ENCODE measurements around the gene MPC2.
"Not testable (repeated sequence)": the region's sequence is repeated elsewhere in the genome, so short reads cannot be mapped to it uniquely, and the experiment has no call there.

The MPC2 gene

DNA sequence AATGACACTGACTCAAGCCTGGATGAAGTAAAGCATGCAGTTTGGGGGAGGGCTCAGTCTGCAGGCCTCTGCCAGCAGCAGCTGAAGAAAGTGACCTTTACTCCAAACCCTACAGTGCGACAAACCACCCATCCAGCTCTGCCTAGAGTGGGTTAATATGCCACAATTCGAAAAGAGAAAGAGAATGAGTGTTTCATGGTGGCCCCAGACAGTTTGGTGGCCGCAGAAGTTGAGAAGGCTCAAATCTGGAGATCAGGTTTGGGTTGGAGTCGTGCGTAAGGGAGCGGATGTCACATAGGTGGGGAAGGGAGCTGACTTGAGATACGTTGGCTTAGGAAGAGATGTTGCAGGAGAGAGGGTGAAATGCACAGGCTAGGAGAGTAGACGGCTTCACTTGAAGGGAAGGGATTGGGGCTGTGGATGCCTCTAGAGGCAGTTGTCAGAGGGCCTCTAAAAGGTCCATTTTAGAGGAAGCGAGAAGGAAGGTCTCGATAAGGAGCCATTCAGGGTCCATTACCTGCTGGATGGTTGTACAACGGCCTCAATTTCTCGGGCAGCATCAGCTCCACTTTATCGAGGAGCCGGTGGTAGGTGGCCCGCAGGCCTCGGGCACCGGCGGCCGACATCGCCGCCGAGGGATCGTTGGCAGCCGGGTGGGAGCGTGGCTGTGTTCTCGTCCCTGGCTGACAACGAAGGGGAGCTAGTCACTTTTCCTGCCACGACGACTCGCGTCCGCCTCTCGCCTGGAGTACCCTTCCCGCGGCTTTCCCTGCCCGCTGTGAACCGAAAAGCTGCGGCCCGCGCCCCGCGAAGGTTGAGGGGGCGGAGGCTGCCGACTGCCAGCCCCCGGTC lies 1.4 kb downstream of the MPC2 start:
- DNase-seq (ENCODE audit: low read depth, low spot score) = peak; percentile 30
- Histone ChIP-seq H3K4me1 (ENCODE audit: insufficient read depth, insufficient read length) (no peaks in the 10 kb centered on the region), H3K4me3 (ENCODE audit: insufficient read length, low read depth) (peak overlapping the region; percentile 81)

DNA sequence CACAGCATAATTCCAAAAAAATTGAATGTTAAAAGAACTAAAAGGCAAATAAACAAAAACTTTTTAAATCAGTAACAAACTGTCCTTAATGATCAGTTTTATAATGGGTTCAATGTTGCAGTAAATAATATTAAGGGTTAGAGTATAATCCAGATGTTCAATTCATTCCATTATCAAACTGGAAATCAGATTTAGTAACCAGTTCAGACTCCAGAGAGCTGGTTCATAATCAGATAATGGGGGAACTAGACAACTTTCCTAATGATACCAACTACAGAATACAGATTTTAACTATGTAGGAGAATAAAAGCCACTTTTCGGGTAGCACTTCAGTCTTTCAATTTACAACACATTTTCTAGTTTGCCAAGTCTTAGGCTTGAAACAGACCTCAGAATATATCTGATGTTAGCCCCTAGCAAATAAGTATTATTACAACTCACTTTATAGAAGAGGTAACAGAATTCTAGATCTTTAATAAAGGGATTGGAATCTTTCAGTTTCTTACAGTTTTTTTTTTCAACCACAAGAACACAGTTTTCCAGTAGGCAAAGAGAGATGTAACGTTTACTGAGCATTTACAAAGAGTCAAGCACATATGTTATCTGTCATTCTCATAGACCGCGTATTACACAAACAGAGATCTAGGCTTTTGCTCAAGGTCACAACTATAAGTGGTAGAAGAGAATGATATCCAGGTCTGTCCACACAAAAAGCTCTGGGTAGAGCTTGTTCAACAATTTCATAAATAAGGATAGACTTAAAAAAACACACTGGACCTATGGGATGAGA lies 2.3 kb downstream of the MPC2 start:
- H3K27me3 ChIP-seq (ENCODE audit: insufficient read depth, insufficient read length) = no peaks in the 10 kb centered on the region
- no peaks in the 10 kb centered on the region for H3K9me3 ChIP-seq (ENCODE audit: insufficient read depth, low read length)
- peak overlapping the region; percentile 81 for H3K4me3 ChIP-seq (ENCODE audit: insufficient read length, low read depth)
- no peak for DNase-seq (ENCODE audit: low read depth, low spot score)
- no peaks in the 10 kb centered on the region for H3K4me1 ChIP-seq (ENCODE audit: insufficient read depth, insufficient read length)
- H3K36me3 ChIP-seq (ENCODE audit: insufficient read depth, insufficient read length, low read length) = no peaks in the 10 kb centered on the region
- TF ChIP-seq YY1 (IDR thresholded peaks at IDR 0.05; ENCODE audit: insufficient read depth, insufficient read length) (no peak), SUZ12 (IDR thresholded peaks at IDR 0.05; ENCODE audit: extremely low read depth, insufficient read depth, insufficient read length) (no peak), ZNF274 (IDR thresholded peaks at IDR 0.05; ENCODE audit: low read depth, low read length) (no peak)
- peak overlapping the region; percentile 92 for H3K9ac ChIP-seq (ENCODE audit: insufficient read length, low read depth)

More for the DNA sequence above, 1.4 kb downstream of the MPC2 start:
- no peaks in the 10 kb centered on the region for H3K27me3 ChIP-seq (ENCODE audit: insufficient read depth, insufficient read length)
- peak overlapping the region; percentile 92 for H3K9ac ChIP-seq (ENCODE audit: insufficient read length, low read depth)
- TF ChIP-seq ZNF274 (IDR thresholded peaks at IDR 0.05; ENCODE audit: low read depth, low read length) (no peak), SUZ12 (IDR thresholded peaks at IDR 0.05; ENCODE audit: extremely low read depth, insufficient read depth, insufficient read length) (no peak), YY1 (IDR thresholded peaks at IDR 0.05; ENCODE audit: insufficient read depth, insufficient read length) (no peak)
- H3K9me3 ChIP-seq (ENCODE audit: insufficient read depth, low read length) = no peaks in the 10 kb centered on the region
- no peaks in the 10 kb centered on the region for H3K36me3 ChIP-seq (ENCODE audit: insufficient read depth, insufficient read length, low read length)

DNA sequence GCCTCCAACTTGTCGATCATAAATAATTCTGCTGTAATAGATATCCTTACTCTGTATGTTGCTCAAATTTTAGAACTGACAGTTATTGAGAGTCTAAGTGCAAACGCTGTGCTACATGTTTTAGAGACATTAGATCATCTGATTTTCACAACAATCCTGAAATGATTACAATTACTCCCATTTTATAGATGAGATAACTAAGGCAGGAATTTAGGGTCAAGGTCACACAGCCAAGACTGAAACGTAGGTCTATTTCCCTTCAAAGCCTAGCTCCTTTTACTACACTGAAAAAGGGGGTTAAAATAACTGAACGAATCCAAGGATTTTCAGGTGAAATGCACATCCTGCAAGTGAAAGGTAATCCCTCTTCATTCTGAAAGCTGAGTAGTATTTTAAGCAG lies 3.1 kb downstream of the MPC2 start:
- Histone ChIP-seq H3K27me3 (ENCODE audit: insufficient read depth, insufficient read length) (no peaks in the 10 kb centered on the region), H3K9ac (ENCODE audit: insufficient read length, low read depth) (no peak overlapping the region), H3K9me3 (ENCODE audit: insufficient read depth, low read length) (no peaks in the 10 kb centered on the region), H3K4me1 (ENCODE audit: insufficient read depth, insufficient read length) (no peaks in the 10 kb centered on the region), H3K4me3 (ENCODE audit: insufficient read length, low read depth) (no peak overlapping the region), H3K36me3 (ENCODE audit: insufficient read depth, insufficient read length, low read length) (no peaks in the 10 kb centered on the region)
- no peak for DNase-seq (ENCODE audit: low read depth, low spot score)
- TF ChIP-seq YY1 (IDR thresholded peaks at IDR 0.05; ENCODE audit: insufficient read depth, insufficient read length) (no peak), SUZ12 (IDR thresholded peaks at IDR 0.05; ENCODE audit: extremely low read depth, insufficient read depth, insufficient read length) (no peak)

DNA sequence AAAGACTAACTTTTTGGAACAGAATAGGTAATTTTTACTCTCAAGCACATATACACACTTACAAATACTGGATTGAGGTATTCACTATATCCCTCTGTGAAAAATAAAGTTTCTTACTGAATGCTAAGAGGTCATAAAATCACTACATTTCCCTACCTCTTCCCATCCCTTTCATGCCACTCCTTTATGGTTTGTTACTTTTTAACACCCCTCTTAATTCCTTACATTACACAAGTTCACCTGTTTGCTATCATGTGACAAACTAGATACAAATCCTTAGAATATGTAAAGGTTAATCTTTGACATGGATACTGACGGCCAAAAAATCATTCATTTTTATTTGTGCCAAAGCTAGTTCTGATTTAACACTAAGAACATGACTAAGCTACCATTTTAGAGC lies 7.1 kb downstream of the MPC2 start:
- H3K36me3 ChIP-seq (ENCODE audit: insufficient read depth, insufficient read length, low read length) = no peaks in the 10 kb centered on the region
- H3K9me3 ChIP-seq (ENCODE audit: insufficient read depth, low read length) = no peaks in the 10 kb centered on the region
- no peak for DNase-seq (ENCODE audit: low read depth, low spot score)
- H3K4me1 ChIP-seq (ENCODE audit: insufficient read depth, insufficient read length) = no peaks in the 10 kb centered on the region
- TF ChIP-seq ZNF274 (IDR thresholded peaks at IDR 0.05; ENCODE audit: low read depth, low read length) = no peak
- no peak for TF ChIP-seq YY1 (IDR thresholded peaks at IDR 0.05; ENCODE audit: insufficient read depth, insufficient read length)
- TF ChIP-seq SUZ12 (IDR thresholded peaks at IDR 0.05; ENCODE audit: extremely low read depth, insufficient read depth, insufficient read length) = no peak
- H3K4me3 ChIP-seq (ENCODE audit: insufficient read length, low read depth) = no peak overlapping the region
- H3K9ac ChIP-seq (ENCODE audit: insufficient read length, low read depth) = no peak overlapping the region
- H3K27me3 ChIP-seq (ENCODE audit: insufficient read depth, insufficient read length) = no peaks in the 10 kb centered on the region

DNA sequence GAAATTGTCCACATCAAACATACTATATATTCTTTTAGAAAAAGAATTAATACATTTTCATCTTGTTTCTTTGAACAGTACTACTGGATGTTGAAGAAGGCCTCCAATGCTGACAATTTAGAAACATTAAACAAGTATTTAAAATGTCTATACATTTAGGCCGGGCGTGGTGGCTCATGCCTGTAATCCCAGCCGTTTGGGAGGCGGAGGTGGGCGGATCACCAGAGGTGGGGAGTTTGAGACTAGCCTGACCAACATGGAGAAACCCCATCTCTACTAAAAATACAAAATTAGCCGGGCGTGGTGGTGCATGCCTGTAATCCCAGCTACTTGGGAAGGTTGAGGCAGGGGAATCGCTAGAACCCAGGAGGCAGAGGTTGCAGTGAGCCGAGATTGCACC lies 8.0 kb downstream of the MPC2 start:
- not testable (repeated sequence) for H3K36me3 ChIP-seq (ENCODE audit: insufficient read depth, insufficient read length, low read length); H3K9ac ChIP-seq (ENCODE audit: insufficient read length, low read depth); H3K27me3 ChIP-seq (ENCODE audit: insufficient read depth, insufficient read length); DNase-seq (ENCODE audit: low read depth, low spot score); H3K9me3 ChIP-seq (ENCODE audit: insufficient read depth, low read length); H3K4me3 ChIP-seq (ENCODE audit: insufficient read length, low read depth); H3K4me1 ChIP-seq (ENCODE audit: insufficient read depth, insufficient read length)

DNA sequence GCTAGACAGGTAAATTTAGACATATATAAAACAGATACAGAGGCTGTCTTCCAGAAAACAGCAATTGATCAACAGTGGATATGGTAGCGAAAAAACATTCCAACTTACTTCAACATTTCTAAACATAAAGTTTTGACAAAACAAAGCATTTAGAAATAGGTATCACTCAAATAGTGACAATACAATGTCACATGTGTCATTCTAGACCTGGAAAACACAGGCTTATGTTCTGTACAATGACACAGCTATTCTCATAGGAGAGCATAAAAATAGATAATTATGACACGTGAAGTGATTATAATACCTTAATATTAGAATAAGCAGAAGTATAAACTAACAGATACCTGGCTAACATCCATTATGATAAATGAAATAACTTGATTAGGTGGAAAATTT lies 8.4 kb downstream of the MPC2 start:
- no peaks in the 10 kb centered on the region for H3K4me1 ChIP-seq (ENCODE audit: insufficient read depth, insufficient read length)
- no peak for TF ChIP-seq SUZ12 (IDR thresholded peaks at IDR 0.05; ENCODE audit: extremely low read depth, insufficient read depth, insufficient read length)
- no peak for TF ChIP-seq YY1 (IDR thresholded peaks at IDR 0.05; ENCODE audit: insufficient read depth, insufficient read length)
- TF ChIP-seq ZNF274 (IDR thresholded peaks at IDR 0.05; ENCODE audit: low read depth, low read length) = no peak
- no peaks in the 10 kb centered on the region for H3K27me3 ChIP-seq (ENCODE audit: insufficient read depth, insufficient read length)
- no peak overlapping the region for H3K4me3 ChIP-seq (ENCODE audit: insufficient read length, low read depth)
- DNase-seq (ENCODE audit: low read depth, low spot score) = no peak
- no peaks in the 10 kb centered on the region for H3K36me3 ChIP-seq (ENCODE audit: insufficient read depth, insufficient read length, low read length)
- no peaks in the 10 kb centered on the region for H3K9me3 ChIP-seq (ENCODE audit: insufficient read depth, low read length)
- no peak overlapping the region for H3K9ac ChIP-seq (ENCODE audit: insufficient read length, low read depth)

DNA sequence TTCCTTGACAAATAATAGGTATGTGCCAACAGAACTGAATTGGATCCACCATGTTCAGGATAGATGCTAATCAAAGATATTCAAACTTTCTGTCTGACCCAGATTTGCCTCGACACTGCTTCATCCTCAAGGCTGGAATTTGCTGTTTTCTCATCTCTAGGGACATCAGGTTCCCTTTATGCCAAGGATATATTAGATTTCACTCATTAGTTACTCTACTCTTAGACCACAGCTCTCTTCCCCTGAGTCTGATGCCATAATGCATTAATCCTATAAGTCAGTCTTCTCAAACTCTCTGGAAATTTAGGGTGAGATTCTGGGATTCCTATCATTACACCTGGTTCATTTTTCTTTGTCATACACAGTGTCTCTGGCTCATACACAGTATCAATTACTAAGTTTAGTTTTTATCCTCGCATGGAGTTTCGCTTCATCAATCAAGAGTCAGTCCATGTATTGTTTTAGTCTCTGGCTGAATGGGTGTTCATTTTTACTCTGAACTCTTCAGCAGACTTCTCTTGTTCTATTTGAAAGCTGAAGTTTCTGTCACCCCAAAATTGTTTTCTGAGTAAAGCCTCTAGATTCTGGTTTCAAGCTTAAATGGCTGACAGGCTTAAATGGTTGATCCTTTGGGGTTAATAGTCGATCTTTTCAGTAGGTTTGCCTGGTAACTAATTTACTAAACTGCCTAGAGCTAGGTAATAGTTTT lies 9.7 kb downstream of the MPC2 start:
- no peak for TF ChIP-seq YY1 (IDR thresholded peaks at IDR 0.05; ENCODE audit: insufficient read depth, insufficient read length)
- TF ChIP-seq ZNF274 (IDR thresholded peaks at IDR 0.05; ENCODE audit: low read depth, low read length) = no peak
- TF ChIP-seq SUZ12 (IDR thresholded peaks at IDR 0.05; ENCODE audit: extremely low read depth, insufficient read depth, insufficient read length) = no peak
- no peak for DNase-seq (ENCODE audit: low read depth, low spot score)
- no peaks in the 10 kb centered on the region for H3K9me3 ChIP-seq (ENCODE audit: insufficient read depth, low read length)
- H3K4me3 ChIP-seq (ENCODE audit: insufficient read length, low read depth) = no peak overlapping the region
- no peaks in the 10 kb centered on the region for H3K27me3 ChIP-seq (ENCODE audit: insufficient read depth, insufficient read length)
- H3K9ac ChIP-seq (ENCODE audit: insufficient read length, low read depth) = no peak overlapping the region
- no peaks in the 10 kb centered on the region for H3K4me1 ChIP-seq (ENCODE audit: insufficient read depth, insufficient read length)
- H3K36me3 ChIP-seq (ENCODE audit: insufficient read depth, insufficient read length, low read length) = peaks cover 3% of the 10 kb centered on the region
